Activated T-cell treated with anti-CD3 and anti-CD28 coated beads for 24 hours (primary cell): Measurements from ENCODE around the gene UBA6.
"Not testable (repeated sequence)": the region's sequence is repeated elsewhere in the genome, so short reads cannot be mapped to it uniquely, and the experiment has no call there.

Source experiments
- DNase-seq: peaks from one replicate; pipeline ENCODE4 v3.0.0-alpha.2; 2020; ENCODE audit warnings: low read depth

Gene UBA6

GRCh38 chr4:67700738-67701516 is at the start of gene UBA6:
Gene UBA6 (minus strand): TSS chr4:67701155. CDS start chr4:67701119, 36 bp downstream.
- peak; percentile 92 for DNase-seq

GRCh38 chr4:67750691-67751090 is 49.7 kb upstream of the UBA6 start:
- no peak for DNase-seq

GRCh38 chr4:67749286-67749685 is 48.3 kb upstream of the UBA6 start:
- DNase-seq, result no peak

- DNase-seq, result no peak
Observed at GRCh38 chr4:67746797-67747495, 46.0 kb upstream of the UBA6 start.

GRCh38 chr4:67744561-67745283 is 43.8 kb upstream of the UBA6 start:
- no peak for DNase-seq

GRCh38 chr4:67743194-67743593 is 42.2 kb upstream of the UBA6 start:
- DNase-seq, result no peak

- DNase-seq, result no peak
Observed at GRCh38 chr4:67736262-67736661, 35.3 kb upstream of the UBA6 start.

GRCh38 chr4:67735325-67735724 is 34.4 kb upstream of the UBA6 start:
- DNase-seq, result no peak

- not testable (repeated sequence) for DNase-seq
Observed at GRCh38 chr4:67730511-67730910, 29.6 kb upstream of the UBA6 start.

- DNase-seq, result no peak
Observed at GRCh38 chr4:67727124-67727850, 26.3 kb upstream of the UBA6 start.

GRCh38 chr4:67725981-67726380 is 25.0 kb upstream of the UBA6 start:
- no peak for DNase-seq

- no peak for DNase-seq
Observed at GRCh38 chr4:67725132-67725531, 24.2 kb upstream of the UBA6 start.

GRCh38 chr4:67723949-67724348 is 23.0 kb upstream of the UBA6 start:
- DNase-seq, result no peak

- DNase-seq, result no peak
Observed at GRCh38 chr4:67723341-67723740, 22.4 kb upstream of the UBA6 start.

- DNase-seq, result no peak
Observed at GRCh38 chr4:67721770-67722597, 21.0 kb upstream of the UBA6 start.

GRCh38 chr4:67721315-67721769 is 20.4 kb upstream of the UBA6 start:
- DNase-seq, result no peak

GRCh38 chr4:67719953-67720617 is 19.1 kb upstream of the UBA6 start:
- no peak for DNase-seq

GRCh38 chr4:67718848-67719247 is 17.9 kb upstream of the UBA6 start:
- DNase-seq, result no peak

- no peak for DNase-seq
Observed at GRCh38 chr4:67717586-67717985, 16.6 kb upstream of the UBA6 start.

GRCh38 chr4:67714955-67715354 is 14.0 kb upstream of the UBA6 start:
- DNase-seq, result no peak

GRCh38 chr4:67714248-67714583 is 13.3 kb upstream of the UBA6 start:
- peak; percentile 16 for DNase-seq
